Omental fat pad (tissue), 4 donors: Measurements from ENCODE around the gene KCNJ16. TPM values are rescaled to one million over a fixed set of nuclear protein-coding genes. Genes with fewer than 3 reads are reported as not detected.

ENCODE experiments used
- ATAC-seq: fragments of 150-250 bp; one replicate; pipeline ENCODE4 v1.9.1; 2016; ENCODE audit warnings: mild to moderate bottlenecking, moderate library complexity; ENCODE audit not compliant: low FRiP score
- DNase-seq: peaks from one replicate; pipeline ENCODE4 v3.0.0-alpha.2; 2019; ENCODE audit warnings: low spot score
- total RNA-seq, 4 donors: library from RNA; depleted of rRNA; stranded (reverse); fragments of >200 nt; gene quantifications; one replicate each; pipeline ENCODE4 v1.1.0, GENCODE V29; 2016
- TF ChIP-seq, protein P1 (sequence below), 3 donors: fragments of 450-650 bp; IDR thresholded peaks; one replicate each; pipeline ENCODE4 v1.5.1; 2016 to 2017; ENCODE audit warnings: antibody characterized with exemption in 3 of 3, mild to moderate bottlenecking in 3 of 3, moderate library complexity in 2 of 3

KCNJ16 gene
- total RNA-seq, 4 donors from 2014 or later, result 0.24 to 1.4 (median 0.93) TPM

DNA sequence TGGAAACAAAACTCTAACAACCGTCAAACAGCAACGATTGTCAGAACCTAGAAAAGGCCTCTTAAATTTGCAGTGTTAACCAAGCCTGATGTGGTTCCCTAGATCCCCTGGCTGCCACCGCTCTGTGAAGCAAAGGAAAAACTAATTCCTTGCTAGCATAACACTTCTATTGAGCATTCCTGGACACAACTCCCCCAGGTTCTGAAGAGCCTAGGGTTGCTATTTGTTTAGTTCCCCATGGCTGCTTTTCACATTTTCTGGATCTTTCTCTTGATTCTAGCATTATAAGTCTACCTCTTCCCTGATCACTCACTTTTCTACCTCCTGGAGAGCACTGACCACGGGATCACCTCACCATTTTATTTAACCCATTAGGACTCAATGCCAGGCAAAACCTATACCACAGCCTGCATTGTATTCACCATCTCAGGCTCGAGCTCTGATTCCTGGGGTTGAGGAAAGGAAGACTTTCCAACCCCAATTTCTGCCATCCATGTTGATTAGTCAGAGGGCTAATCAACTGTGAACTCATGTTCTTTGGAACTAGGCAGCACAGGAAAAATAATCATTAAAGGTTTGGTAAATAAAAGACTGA, 692 bp upstream of the KCNJ16 start:
- DNase-seq, result no peak
- TF ChIP-seq, protein P1, sequence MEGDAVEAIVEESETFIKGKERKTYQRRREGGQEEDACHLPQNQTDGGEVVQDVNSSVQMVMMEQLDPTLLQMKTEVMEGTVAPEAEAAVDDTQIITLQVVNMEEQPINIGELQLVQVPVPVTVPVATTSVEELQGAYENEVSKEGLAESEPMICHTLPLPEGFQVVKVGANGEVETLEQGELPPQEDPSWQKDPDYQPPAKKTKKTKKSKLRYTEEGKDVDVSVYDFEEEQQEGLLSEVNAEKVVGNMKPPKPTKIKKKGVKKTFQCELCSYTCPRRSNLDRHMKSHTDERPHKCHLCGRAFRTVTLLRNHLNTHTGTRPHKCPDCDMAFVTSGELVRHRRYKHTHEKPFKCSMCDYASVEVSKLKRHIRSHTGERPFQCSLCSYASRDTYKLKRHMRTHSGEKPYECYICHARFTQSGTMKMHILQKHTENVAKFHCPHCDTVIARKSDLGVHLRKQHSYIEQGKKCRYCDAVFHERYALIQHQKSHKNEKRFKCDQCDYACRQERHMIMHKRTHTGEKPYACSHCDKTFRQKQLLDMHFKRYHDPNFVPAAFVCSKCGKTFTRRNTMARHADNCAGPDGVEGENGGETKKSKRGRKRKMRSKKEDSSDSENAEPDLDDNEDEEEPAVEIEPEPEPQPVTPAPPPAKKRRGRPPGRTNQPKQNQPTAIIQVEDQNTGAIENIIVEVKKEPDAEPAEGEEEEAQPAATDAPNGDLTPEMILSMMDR (IDR thresholded peaks at IDR 0.05), result no peak
- no peak for ATAC-seq

DNA sequence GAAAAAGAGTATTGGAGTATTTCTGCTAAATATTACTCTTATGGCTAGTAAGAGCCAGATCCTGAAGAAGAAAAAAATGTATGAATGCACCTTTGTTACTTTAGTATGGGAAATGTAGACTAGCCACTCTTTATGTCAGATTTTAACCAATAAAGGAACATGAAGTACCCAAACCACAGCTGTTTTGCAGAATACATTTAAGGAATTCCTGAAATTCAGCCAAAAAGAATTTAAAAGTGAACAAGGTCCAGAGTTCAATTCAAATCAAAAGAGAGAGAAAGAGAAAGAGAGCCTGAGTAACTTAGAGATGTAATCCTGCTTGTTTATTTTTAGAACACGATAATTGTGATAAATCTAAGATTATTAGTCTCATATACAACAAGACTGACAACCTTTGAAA, 1.2 kb downstream of the KCNJ16 start:
- TF ChIP-seq, protein P1 (IDR thresholded peaks at IDR 0.05), result no peak
- no peak for ATAC-seq
- DNase-seq, result no peak

DNA sequence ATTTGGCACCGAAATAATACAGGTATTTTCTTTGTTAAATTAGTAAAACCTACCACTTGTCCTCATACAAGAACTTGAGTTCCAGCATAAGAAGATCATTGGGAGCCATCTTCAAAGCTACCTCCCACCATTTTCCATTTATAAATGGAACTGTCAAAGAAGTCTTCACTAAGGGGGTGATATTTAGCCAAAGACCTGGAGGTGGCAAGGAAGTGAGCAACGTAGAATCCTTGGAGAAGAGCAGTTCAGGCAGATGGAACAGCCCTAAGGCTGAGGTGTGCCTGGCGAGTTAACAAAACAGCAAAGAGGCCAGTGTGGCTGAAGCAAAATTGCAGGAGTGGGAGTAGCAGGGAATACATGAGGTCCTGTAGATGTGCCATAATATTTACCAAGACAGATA, 1.8 kb downstream of the KCNJ16 start:
- DNase-seq (no peak), ATAC-seq (no peak)
- TF ChIP-seq, protein P1 (IDR thresholded peaks at IDR 0.05), result no peak

DNA sequence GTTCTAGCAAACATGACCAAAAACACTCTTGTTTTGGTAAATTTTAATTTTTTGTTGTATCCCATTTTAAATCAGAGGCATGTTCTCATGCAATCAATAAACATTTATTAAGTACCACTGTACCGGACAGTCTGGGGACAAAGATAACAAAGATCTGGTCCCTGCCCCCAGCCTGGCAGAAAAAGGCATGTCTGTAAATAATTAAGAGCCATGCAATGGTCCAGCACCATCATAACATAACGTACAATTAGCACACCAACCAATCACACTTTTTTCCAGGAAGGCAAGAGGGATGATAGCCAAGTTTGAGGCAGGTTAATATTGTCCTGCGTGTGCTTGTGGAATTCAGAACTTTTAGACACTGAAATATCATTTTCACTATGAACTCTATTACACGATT, 3.5 kb downstream of the KCNJ16 start:
- ATAC-seq (no peak), DNase-seq (no peak)
- TF ChIP-seq, protein P1 (IDR thresholded peaks at IDR 0.05), result no peak

DNA sequence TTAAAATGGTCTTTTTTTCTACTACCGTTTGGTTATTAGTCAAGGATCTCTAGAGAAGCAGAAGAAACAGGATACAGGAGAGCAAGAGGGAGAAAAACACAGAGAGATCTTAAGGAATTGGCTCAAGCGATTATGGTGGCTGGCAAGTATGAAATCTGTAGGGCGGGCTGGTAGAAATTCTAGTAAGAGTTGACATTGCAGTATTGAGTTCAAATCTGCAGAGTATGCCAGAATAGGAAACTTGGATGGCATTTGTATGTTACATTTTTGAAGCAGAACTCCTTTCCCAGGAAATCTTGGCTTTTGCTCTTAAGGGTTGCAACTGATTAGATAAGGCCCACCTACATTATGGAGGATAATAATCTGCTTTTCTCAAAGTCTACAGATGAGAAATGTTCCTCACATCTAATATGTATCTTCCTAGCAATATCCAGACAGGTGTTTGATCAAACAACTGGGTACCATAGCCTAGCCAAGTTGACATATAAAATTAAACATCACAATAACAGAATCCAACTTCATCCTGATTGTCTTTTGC, 4.0 kb downstream of the KCNJ16 start:
- TF ChIP-seq, protein P1 (IDR thresholded peaks at IDR 0.05), result no peak
- no peak for ATAC-seq
- DNase-seq, result no peak

DNA sequence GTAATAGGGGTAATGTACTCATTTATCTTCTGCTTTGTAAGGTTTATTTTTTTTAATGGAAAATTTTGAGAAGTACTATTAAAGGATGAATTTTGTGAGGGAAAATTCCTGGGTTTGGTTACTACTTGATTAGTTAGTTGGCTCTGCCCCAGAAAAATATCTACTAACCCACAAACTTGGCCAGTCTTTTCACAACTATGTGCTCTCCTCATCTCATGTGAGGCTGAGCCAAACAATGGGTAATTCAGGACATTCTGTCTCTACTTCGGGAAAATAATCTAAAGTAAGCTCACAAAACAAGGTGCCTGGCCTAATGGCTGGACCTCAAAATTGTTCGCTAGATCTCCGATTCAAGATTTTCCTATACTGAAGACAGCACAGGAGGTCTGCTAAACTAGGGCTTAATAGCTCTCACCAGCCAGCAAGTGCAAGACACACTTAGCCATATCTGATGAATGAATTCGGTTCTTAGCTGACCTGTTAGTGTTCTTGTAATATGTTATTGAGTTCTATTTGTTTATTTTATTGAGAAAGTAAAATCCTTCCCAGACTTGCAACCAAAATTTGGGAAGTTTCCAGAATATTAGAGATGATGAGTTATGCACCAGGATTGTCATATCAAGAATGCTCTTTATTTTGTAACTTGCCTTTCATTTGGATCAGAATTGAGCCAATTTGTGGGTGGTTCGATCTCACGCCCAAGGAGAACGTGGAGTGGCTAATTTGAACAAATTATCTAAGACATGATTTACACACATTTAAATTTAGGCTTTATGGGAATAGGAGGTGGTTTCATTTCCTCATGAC, 5.7 kb downstream of the KCNJ16 start:
- peak; percentile 75 for ATAC-seq
- DNase-seq, result no peak
- TF ChIP-seq, protein P1 (IDR thresholded peaks at IDR 0.05), result no peak
